Measurements from ENCODE around the gene AOPEP.

Gene AOPEP

DNA sequence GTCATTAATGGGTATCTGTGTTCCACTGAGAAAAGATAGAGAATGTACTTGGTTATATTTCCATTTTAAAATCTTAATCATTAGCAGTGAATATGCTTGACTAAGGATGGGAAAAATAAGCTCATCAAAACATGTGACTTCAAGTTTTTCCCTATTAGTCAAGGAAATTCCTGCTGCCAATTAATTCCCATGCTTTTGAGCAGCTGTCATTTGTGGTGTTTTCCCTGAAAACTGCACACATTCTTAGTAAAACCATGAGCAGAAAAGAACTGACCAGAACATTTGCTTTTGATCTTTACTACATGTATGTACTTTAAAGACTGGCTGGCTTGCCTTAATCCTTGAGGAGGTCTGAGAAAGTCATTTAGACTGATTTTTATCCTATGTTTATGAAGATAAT, 75.2 kb downstream of the AOPEP start:
- Histone ChIP-seq H3K27me3 (ENCODE audit: control insufficient read depth, insufficient read depth, low read length) (no peaks in the 10 kb centered on the region), H3K4me1 (ENCODE audit: control insufficient read depth, insufficient read depth, low read length) (peaks cover 46% of the 10 kb centered on the region), H3K9ac (ENCODE audit: low read length) (no peak overlapping the region)

DNA sequence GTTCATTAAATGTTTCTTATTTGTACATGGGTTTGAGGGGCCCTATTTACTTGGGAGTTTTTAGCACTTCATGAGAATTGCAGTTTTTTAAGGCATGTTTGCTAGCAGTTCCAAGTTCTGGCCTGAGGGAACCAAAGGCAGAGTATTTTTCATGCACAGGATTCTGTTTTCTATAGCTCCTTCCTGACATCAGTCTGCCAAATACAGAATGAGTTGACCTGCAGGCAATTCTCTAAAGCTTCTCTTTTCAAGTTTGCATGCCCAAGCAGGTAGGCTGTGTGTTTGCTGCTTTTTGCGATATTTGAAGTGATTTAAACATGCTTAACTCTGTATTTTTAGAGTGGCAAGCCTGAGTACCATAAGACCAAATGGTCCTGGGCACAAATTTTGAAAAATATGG, 75.8 kb downstream of the AOPEP start:
- Histone ChIP-seq H3K36me3 (ENCODE audit: control insufficient read depth, insufficient read depth, low read length) (no peaks in the 10 kb centered on the region), H3K9me3 (ENCODE audit: control insufficient read depth, low read length) (no peaks in the 10 kb centered on the region), H3K4me1 (ENCODE audit: control insufficient read depth, insufficient read depth, low read length) (peaks cover 49% of the 10 kb centered on the region), H3K4me3 (ENCODE audit: low read length) (no peak overlapping the region), H3K27me3 (ENCODE audit: control insufficient read depth, insufficient read depth, low read length) (no peaks in the 10 kb centered on the region), H3K9ac (ENCODE audit: low read length) (no peak overlapping the region)

More for the DNA sequence above, 75.2 kb downstream of the AOPEP start:
- no peaks in the 10 kb centered on the region for H3K9me3 ChIP-seq (ENCODE audit: control insufficient read depth, low read length)
- no peak overlapping the region for H3K4me3 ChIP-seq (ENCODE audit: low read length)
- no peaks in the 10 kb centered on the region for H3K36me3 ChIP-seq (ENCODE audit: control insufficient read depth, insufficient read depth, low read length)

DNA sequence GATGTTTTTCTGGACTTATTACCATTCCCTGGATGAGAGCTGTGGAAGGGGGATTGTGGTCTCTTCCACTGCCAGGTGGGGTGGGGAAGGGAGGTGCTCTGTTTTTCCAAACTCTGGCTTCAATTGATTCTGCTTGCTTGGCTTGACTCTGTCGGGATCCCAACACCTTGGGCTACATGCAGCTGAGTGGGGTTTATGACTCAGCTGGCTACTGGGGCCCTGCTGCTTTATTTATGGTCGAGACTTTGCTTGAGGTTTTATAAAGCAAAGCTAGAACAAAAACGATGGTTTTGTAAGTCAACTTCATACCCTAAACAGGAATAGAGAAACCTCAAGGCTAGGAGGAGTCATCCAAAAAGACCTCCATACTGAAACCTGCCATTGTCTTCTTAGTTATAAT, 76.3 kb downstream of the AOPEP start:
- Histone ChIP-seq H3K9me3 (ENCODE audit: control insufficient read depth, low read length) (no peaks in the 10 kb centered on the region), H3K36me3 (ENCODE audit: control insufficient read depth, insufficient read depth, low read length) (no peaks in the 10 kb centered on the region), H3K27me3 (ENCODE audit: control insufficient read depth, insufficient read depth, low read length) (no peaks in the 10 kb centered on the region), H3K4me3 (ENCODE audit: low read length) (no peak overlapping the region), H3K4me1 (ENCODE audit: control insufficient read depth, insufficient read depth, low read length) (peaks cover 49% of the 10 kb centered on the region), H3K9ac (ENCODE audit: low read length) (no peak overlapping the region)

DNA sequence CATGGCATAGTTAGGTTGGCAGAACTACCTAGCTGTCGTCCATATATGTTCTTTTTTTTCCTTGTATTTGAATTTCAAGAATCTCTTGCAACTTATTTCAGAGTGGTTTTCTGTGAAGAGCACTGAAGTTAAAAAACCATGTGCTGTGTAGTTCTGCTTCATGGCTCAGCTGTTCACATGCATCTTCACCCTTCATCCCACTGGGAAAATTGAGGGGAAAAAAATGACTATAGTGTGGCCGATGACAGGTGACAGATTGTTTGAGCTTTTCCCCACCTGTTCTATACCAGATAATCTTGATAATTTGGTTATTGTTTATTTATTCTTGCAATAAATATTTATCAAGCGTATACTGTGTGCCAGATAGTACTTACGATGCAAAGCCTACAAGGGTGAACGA, 77.8 kb downstream of the AOPEP start:
- Histone ChIP-seq H3K4me1 (ENCODE audit: control insufficient read depth, insufficient read depth, low read length) (peaks cover 35% of the 10 kb centered on the region), H3K9ac (ENCODE audit: low read length) (no peak overlapping the region), H3K36me3 (ENCODE audit: control insufficient read depth, insufficient read depth, low read length) (no peaks in the 10 kb centered on the region), H3K9me3 (ENCODE audit: control insufficient read depth, low read length) (no peaks in the 10 kb centered on the region), H3K27me3 (ENCODE audit: control insufficient read depth, insufficient read depth, low read length) (no peaks in the 10 kb centered on the region), H3K4me3 (ENCODE audit: low read length) (no peak overlapping the region)

DNA sequence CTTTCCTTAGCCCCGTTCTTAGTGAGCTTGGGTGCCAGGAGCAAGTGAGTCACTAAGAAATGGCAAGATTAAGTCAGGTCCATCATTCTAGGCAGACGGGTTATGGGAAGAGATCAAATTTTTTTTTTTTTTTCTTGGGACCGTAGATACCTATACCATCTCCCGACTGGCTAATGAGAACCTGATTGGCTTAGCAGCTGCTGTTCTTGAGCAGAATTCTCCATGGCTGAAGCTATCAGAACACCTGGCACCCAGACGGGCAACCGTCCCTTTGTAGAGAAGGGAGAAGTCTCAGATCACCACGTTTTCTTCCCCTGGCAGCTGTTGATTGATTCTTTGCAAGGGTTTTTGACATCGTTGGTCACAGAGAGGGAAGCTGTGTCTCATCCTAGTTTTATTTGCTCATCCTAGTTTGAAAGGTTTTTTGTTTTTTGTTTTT, 78.6 kb downstream of the AOPEP start:
- H3K4me3 ChIP-seq (ENCODE audit: low read length) = no peak overlapping the region
- H3K9me3 ChIP-seq (ENCODE audit: control insufficient read depth, low read length) = no peaks in the 10 kb centered on the region
- peak overlapping the region; percentile 12 for H3K9ac ChIP-seq (ENCODE audit: low read length)
- no peaks in the 10 kb centered on the region for H3K36me3 ChIP-seq (ENCODE audit: control insufficient read depth, insufficient read depth, low read length)
- no peaks in the 10 kb centered on the region for H3K27me3 ChIP-seq (ENCODE audit: control insufficient read depth, insufficient read depth, low read length)
- peaks cover 29% of the 10 kb centered on the region for H3K4me1 ChIP-seq (ENCODE audit: control insufficient read depth, insufficient read depth, low read length)

DNA sequence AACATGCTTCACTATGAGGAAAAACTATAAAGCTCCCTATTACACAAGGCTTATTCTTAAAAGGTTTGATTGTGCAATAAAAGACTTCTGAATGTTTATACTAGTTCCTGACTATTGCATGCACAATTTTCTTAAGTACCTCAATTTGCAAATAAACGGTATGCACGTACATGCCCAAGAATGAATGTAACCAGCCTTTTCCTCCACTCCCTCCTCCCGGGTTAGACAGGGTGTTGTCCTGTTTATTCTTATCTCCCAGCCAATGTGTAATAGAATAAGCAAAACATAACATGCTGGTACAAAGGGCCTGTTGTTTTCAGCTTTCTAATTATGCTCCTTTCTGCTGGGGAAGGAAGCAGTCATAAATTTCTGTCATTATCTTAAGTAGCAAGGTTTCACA, 79.1 kb downstream of the AOPEP start:
- H3K4me1 ChIP-seq (ENCODE audit: control insufficient read depth, insufficient read depth, low read length) = peaks cover 25% of the 10 kb centered on the region
- H3K9ac ChIP-seq (ENCODE audit: low read length) = peak overlapping the region; percentile 27

DNA sequence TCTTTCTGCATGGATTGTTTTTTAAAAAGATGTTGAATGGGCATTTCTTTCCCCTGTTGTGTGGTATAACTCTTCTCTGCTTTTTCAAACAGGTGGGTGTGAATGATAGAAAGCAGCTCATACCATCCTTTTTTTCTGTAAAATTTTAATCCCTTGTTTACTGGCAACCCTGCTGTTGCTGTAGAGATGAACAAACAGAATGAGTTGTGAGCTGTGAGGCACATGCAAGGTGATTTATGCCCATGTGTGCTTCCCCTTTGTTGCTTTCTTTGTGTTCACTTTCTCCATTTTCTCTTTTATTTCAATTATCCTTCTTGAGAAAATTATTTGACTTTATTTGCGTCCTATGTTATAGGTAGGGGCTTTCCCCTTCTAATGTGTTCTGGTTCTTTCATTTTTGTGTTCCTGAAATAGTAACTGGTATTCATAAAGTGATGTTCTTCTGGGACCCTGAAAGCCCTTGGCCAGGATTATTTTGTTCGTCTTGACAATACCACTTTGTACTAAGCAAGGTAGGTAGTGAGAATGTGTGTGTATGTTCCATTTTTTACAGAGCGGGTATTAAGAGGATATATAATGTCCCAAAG, 79.9 kb downstream of the AOPEP start:
- H3K27me3 ChIP-seq (ENCODE audit: control insufficient read depth, insufficient read depth, low read length) = no peaks in the 10 kb centered on the region
- no peaks in the 10 kb centered on the region for H3K36me3 ChIP-seq (ENCODE audit: control insufficient read depth, insufficient read depth, low read length)
- peaks cover 21% of the 10 kb centered on the region for H3K4me1 ChIP-seq (ENCODE audit: control insufficient read depth, insufficient read depth, low read length)
- no peaks in the 10 kb centered on the region for H3K9me3 ChIP-seq (ENCODE audit: control insufficient read depth, low read length)
- no peak overlapping the region for H3K4me3 ChIP-seq (ENCODE audit: low read length)
- peak overlapping the region; percentile 27 for H3K9ac ChIP-seq (ENCODE audit: low read length)

More for the DNA sequence above, 79.1 kb downstream of the AOPEP start:
- Histone ChIP-seq H3K4me3 (ENCODE audit: low read length) (no peak overlapping the region), H3K36me3 (ENCODE audit: control insufficient read depth, insufficient read depth, low read length) (no peaks in the 10 kb centered on the region), H3K9me3 (ENCODE audit: control insufficient read depth, low read length) (no peaks in the 10 kb centered on the region), H3K27me3 (ENCODE audit: control insufficient read depth, insufficient read depth, low read length) (no peaks in the 10 kb centered on the region)

DNA sequence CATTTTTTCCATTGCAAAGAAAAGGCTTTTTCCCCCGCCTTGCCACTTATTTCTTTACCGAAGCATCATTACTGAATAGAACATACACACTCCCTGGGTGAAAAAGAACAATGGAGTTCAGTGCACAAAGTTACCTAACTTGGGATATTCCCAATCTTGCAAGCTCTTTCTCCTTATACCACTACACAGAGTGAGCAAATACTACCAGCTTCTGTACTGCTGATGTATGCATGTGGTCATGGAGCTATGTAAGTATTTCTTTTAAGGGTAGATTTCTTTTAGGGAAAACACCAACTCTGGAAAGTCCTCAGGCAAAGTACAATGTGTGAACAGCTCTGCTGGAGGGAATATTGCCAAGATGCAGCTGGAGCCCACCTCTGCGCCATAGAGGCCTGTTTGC, 81.1 kb downstream of the AOPEP start:
- H3K9me3 ChIP-seq (ENCODE audit: control insufficient read depth, low read length) = no peaks in the 10 kb centered on the region
- H3K4me1 ChIP-seq (ENCODE audit: control insufficient read depth, insufficient read depth, low read length) = peaks cover 21% of the 10 kb centered on the region
- no peak overlapping the region for H3K9ac ChIP-seq (ENCODE audit: low read length)
- H3K4me3 ChIP-seq (ENCODE audit: low read length) = no peak overlapping the region
- H3K36me3 ChIP-seq (ENCODE audit: control insufficient read depth, insufficient read depth, low read length) = no peaks in the 10 kb centered on the region
- no peaks in the 10 kb centered on the region for H3K27me3 ChIP-seq (ENCODE audit: control insufficient read depth, insufficient read depth, low read length)

DNA sequence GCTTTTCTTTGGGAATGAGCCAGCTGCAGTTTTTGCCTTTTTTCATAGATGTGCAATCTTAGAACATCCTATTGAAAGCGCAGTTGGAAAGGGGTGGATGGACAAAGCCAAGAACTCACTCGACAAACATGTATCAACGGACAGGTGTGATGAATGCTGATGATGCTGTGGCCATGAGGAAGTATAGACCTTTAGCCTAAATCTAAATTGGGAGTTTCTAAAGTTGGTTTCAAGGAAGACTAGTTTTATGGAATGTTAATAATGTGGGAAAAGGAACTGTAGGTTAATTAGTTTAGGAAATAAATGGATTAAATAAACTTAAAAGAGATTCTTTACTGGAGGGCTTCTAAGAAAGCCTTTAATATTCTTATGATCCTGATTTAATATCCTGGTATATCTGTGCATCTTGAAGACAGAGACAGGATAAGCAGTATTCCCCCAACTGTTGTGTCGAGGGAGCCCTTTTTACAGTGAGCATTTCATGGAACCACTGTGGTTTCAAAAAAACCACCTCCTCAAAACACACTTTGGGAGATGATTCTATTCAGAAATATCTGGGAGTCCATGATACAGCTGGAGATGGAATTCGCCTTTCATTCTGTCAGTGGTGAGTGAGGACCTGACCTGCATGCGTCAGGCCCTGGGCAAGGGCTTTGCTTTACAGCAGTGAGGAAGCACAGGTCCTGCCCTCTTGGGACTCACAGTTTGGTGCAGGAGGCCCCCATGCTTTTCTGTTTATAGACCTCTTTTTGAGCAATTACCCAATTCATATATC, 82.6 kb downstream of the AOPEP start:
- Histone ChIP-seq H3K9me3 (ENCODE audit: control insufficient read depth, low read length) (no peaks in the 10 kb centered on the region), H3K9ac (ENCODE audit: low read length) (no peak overlapping the region), H3K36me3 (ENCODE audit: control insufficient read depth, insufficient read depth, low read length) (no peaks in the 10 kb centered on the region), H3K27me3 (ENCODE audit: control insufficient read depth, insufficient read depth, low read length) (no peaks in the 10 kb centered on the region), H3K4me3 (ENCODE audit: low read length) (no peak overlapping the region), H3K4me1 (ENCODE audit: control insufficient read depth, insufficient read depth, low read length) (peaks cover 21% of the 10 kb centered on the region)

DNA sequence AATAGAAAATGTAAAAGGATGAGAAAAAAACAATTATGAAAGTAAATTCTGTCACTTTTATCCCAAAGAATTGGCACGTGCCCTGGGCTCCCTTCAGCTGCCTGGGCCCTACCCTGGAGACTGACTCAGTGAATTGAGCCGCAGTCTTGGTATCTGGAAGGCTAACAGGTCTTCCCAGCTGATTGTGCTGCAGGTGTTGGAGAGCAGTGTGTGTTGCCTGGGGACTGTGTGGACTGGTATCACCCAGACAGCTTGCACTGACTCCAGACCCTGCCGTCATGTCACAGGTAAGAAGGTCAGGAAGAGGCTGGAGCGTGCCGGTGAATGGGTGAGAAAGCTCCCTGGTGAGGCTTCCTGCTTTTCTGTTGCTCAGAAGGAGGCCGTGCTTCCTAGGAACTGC, 83.3 kb downstream of the AOPEP start:
- Histone ChIP-seq H3K27me3 (ENCODE audit: control insufficient read depth, insufficient read depth, low read length) (no peaks in the 10 kb centered on the region), H3K9ac (ENCODE audit: low read length) (no peak overlapping the region), H3K4me3 (ENCODE audit: low read length) (no peak overlapping the region), H3K9me3 (ENCODE audit: control insufficient read depth, low read length) (no peaks in the 10 kb centered on the region), H3K36me3 (ENCODE audit: control insufficient read depth, insufficient read depth, low read length) (no peaks in the 10 kb centered on the region), H3K4me1 (ENCODE audit: control insufficient read depth, insufficient read depth, low read length) (peaks cover 19% of the 10 kb centered on the region)

DNA sequence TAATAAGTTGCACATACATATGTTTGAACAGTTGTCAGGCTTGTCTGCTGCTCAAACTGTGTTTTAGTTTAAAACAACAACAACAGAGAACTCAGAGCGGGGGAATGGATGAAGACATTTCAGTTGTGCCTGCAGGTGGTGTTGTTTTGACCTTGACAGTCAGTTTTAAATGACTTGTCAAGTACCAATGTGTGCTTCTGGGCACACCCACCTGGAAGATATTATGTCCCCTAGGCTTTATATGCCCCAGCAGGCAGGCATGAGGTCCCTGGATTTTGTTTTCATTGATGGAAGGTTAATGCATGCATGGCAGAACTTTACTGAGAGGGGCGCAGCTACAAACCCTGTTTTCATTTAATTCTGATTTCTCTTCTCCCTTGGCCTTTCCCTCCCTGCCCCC, 84.6 kb downstream of the AOPEP start:
- H3K4me1 ChIP-seq (ENCODE audit: control insufficient read depth, insufficient read depth, low read length) = peaks cover 9% of the 10 kb centered on the region
- H3K27me3 ChIP-seq (ENCODE audit: control insufficient read depth, insufficient read depth, low read length) = no peaks in the 10 kb centered on the region
- H3K9me3 ChIP-seq (ENCODE audit: control insufficient read depth, low read length) = no peaks in the 10 kb centered on the region
- H3K9ac ChIP-seq (ENCODE audit: low read length) = no peak overlapping the region
- H3K4me3 ChIP-seq (ENCODE audit: low read length) = no peak overlapping the region
- H3K36me3 ChIP-seq (ENCODE audit: control insufficient read depth, insufficient read depth, low read length) = no peaks in the 10 kb centered on the region

DNA sequence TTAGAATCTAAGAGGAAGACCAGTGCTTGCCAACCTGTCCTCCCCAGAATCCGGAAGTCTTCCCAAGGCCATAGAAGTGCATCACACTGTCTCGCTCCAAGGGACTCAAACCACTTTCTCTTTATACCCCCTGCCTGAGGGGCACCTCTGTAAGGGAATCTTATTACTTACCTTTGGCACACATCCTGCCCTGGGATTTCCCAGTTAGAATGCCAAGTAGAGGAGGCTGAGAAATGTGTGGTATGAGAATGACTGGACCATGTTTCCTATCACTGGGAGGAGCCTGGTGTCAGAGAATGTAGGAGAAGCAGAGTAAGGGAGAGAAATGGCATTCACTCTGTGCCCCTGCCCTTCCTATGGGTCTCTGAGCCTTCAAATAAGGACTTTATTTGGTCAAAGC, 85.8 kb downstream of the AOPEP start:
- H3K9ac ChIP-seq (ENCODE audit: low read length) = no peak overlapping the region

More for the DNA sequence above, 85.8 kb downstream of the AOPEP start:
- H3K9me3 ChIP-seq (ENCODE audit: control insufficient read depth, low read length) = no peaks in the 10 kb centered on the region
- no peaks in the 10 kb centered on the region for H3K27me3 ChIP-seq (ENCODE audit: control insufficient read depth, insufficient read depth, low read length)
- H3K4me3 ChIP-seq (ENCODE audit: low read length) = no peak overlapping the region
- no peaks in the 10 kb centered on the region for H3K36me3 ChIP-seq (ENCODE audit: control insufficient read depth, insufficient read depth, low read length)
- no peaks in the 10 kb centered on the region for H3K4me1 ChIP-seq (ENCODE audit: control insufficient read depth, insufficient read depth, low read length)
